ENCODE results near the gene SLC39A7. TPM values are rescaled to one million over a fixed set of nuclear protein-coding genes. Genes with fewer than 3 reads are reported as not detected.

Gene SLC39A7
- total RNA-seq, 1 donor from 2014 or later = 83.1 TPM

DNA sequence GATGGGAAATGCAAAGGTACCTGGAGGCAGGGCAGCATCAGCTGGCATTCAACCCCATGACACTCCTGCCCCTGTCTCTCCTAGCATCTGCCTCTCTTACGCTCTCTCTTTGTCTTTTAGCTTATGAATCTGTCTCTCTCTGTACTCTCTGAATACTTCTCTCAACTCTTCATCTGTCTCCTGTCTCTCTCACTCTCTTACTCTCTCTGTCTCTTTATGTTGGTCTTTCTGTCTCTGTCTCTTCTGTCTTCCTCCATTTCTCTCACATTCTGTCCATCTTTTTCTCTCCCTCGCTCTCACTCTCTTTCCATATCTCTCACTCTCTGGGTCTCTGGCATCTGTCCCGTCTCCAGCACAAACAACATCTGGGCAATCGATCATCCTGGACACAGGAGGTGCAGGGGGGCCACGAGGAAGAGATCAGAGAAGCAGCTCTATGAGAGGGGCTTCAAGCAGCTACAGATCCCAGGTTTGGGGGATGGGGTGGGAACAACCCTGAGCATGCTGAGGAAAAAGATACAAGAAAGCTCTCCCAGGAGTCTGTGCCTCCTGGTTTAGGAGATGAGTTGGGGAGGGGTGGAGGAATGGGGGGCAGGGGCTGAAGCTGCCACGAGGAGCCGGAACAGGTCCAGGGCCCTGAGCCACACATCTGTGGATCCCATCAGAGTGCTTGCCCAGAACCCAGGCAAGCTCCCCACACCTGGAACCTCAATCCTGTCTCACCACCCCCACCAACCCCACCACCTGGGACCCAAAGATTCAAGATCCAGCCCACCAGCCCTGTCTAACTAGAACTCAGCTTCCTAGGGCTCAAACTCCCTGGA, 10.8 kb upstream of the SLC39A7 start:
- no peak for DNase-seq (ENCODE audit: low read depth in 2 of 2)

DNA sequence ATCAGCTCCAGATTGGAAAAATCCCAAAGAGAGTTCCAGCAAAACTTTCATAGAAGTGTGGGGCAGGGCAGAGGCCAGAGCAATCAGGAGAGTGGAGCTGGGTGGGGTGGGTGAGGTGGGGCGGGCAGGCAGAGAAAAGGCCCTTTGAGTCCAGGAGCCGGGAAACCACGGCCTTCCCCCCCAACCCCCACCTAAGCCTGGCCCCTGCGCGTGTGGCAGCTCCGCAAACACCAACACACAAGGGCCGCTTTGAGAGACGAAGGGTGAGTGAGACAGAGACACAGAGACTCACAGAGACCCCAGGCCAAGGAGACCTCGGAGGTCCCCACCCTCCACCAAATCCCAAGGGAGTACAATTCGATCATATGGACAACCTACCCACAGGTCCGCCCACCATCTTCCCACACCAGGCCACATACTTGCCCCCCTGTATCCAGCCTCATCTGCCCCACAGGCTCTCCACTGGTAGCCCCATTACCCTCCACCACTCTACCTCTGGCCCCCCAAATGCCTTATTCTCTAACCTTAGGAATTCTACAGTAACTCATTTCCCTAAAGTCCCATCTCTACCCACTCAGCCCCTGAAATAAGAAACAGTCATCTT, 10.1 kb upstream of the SLC39A7 start:
- no peak for DNase-seq (ENCODE audit: low read depth in 2 of 2)

DNA sequence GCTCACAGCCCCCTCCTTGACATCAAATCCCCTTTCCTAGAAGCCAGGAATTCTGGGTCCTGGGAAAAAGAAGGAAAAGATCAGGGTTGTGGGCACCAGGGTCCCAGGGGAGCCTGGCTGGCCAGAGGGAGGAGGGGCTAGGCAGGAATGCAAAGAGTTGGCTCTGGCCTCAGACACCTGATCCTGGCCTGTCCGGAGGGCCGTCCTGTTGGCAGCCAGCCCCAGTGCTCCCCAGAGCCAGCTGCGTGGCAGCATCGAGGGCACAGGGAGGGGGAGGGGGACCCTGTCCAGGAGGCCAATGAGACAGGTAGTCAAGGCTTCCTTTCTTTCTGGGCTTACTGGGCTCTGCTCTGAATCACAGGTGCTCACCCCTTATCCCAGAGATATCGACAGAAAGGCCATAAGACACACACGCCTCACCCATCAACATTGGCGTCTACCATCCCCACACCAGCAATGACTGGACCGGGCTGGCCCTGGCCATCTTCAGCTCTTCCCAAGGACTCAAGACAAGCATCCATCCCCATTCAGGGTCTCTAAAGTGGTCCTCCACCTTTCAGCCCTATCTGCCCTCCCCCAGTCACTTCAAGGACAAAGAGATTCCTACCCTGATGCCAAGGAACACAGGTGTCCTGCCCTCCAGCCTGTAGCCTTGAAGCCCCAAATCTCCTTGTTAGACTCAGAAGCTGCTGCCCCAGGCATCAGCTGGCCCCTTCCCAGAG, 9.1 kb upstream of the SLC39A7 start:
- peak in 1 of 2 donors; percentile 18 for DNase-seq (ENCODE audit: low read depth in 2 of 2)

DNA sequence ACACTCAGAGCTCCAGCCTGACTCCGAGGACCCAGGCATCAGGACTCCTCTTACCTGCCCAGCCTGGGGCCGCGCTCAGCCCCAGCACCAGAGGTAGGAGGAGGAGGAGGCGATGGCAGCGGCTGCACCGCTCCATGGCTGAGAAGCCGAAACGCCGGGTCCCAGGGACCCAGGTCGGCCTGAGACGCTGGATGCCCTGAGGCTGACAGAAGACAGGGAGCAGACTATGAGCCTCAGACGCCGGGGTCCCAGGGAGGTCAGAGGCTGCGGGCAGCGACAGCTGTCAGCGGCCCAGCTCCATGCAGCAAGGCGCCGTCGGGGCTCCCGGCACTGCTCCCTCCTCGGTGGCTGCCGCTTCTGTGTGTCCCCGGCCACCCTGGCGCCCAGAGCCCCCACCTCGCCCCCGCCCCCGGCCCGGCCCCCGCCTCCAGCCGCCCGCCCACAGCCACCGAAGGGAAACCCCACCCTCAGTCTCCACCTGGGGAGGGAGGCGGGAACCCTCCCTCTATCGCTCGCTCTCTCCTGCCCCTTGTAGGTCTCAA, 8.5 kb upstream of the SLC39A7 start, which contains the start of gene COL11A2:
COL11A2 (minus strand) TSS at position 363 of the 542 bp plus-strand sequence; CDS start at position 136, 227 bp downstream.
- no peak for DNase-seq (ENCODE audit: low read depth in 2 of 2)

DNA sequence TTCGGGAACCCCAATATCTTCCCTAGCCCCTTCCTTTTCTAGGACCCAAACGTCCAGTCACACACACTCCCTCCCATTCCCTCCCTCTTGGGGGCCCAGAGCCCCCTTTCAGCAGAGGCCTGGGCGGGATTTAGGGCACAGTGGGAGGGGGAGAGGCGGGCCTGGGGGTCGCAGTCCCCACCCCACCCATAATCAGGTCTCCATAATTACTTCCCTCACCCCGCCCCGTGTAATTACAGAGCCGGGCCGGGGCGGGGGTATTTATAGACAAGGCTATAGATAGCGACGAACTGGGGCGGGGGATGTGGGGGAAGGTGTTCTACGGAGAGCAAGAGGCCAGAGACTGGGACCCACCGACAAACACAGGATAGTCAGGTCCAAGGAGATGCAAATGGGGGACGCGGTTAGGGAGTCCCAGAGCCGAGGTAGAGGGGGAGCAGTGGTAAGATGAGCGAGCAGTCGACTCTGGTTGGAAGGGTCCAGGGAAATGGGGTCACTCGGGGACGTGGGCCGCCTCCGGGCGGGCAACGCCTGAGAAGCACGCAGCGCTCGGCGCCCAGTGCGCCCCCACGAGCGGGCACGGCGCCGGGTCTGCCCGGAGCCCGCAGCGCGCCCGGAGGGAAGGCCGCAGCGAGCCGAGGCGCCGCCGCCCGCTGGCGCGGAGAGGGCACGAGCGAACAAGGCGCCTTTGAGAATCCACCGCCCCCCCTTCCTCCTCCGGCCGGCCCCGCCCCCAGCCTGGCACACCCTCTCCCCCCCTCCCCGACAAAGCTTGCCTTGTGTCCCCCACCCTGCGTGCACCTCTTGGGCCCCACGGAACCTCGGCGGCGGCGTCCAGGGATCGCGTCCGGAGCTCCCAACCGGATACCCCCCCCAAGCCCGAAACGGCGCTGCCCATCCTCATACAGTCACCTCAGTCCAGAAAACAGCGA, 7.7 kb upstream of the SLC39A7 start:
- DNase-seq (ENCODE audit: low read depth in 2 of 2) = peak in 1 of 2 donors; percentile 19

DNA sequence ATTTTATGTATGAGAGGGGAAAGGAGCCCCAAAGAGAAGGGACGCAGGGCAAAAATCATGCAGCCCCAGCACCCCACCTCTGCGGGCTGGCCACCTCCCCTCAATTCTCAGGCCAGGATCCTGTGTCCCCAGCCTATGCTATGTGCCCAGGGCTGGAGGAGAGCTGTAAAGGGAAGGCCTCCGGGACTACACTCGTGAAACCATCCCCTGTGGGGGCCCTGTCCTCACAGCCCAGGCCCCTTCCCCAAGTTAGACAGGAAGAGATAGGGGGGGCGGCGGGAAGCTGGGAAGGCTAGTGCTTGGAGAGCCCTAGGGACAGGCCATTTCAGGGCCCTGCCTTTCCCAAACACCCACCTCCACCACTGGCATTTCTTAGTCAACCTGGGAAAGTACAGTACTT, 7.0 kb upstream of the SLC39A7 start:
- DNase-seq (ENCODE audit: low read depth in 2 of 2) = no peak

DNA sequence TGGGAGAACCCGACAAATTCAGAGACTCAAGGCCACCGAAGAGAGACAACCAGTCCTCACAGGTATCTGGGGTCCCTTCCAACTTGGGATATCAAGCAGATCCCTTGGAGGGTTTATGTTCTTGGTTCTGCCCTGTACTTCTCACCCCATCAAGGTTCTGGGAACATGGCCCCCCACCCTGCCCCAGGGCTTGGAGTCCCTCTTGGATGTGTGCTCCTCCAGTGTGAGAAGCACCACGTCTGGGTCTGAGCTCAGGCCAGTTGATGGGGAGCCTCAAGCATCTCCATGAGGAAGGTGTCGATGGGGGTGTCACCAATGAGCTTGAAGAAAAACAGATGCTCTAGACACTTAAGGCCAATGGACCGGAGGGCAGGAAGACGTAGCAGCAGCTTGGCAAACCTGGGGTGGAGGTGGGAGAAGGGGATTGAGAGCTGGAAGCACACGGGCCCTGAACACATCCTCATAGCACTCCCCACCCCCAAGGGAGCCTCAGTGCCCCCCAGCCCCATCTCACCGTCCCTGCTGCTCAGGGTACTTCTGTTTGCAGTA, 6.2 kb upstream of the SLC39A7 start:
- no peak for DNase-seq (ENCODE audit: low read depth in 2 of 2)

DNA sequence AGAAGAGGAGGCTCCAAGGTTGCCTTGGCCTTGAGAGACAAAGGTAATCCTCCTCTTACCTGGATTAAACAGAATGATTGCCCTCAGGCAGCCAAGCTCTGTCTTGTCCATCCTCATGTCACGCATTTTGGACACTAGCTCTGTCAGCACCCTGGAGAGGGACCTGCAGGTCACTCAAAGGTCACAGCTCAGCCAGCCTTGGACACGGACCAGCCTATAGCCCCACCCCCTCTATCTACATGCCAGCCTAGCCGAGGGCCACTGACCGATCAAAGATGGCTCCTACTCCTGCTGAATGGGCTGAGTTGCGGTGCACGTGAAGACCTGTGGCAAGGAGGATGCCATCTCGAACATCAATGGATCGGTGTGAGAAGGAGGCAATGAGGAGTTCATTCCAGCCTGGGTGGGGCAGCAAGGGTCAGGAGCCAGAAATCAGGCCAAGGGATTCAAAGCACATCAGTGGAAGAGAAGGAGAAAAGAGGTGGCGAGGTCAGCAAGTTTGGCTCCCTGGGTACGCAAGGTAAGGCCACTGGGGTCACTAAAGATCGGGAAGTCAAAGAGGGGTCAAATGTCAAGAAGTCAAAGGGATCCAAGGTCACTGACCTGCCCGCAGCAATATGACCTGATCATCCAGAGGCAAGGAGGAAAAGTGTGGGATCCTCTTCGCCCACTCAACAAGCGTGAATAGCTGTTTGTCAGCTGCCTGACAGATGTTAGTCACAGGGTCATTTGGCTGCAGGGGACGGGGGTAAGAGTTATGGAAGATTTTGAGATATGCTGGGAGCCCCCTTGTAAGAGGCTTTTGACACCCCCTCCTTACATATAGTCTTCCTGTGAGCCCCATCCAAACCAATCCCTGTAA, 5.1 kb upstream of the SLC39A7 start:
- no peak for DNase-seq (ENCODE audit: low read depth in 2 of 2)

DNA sequence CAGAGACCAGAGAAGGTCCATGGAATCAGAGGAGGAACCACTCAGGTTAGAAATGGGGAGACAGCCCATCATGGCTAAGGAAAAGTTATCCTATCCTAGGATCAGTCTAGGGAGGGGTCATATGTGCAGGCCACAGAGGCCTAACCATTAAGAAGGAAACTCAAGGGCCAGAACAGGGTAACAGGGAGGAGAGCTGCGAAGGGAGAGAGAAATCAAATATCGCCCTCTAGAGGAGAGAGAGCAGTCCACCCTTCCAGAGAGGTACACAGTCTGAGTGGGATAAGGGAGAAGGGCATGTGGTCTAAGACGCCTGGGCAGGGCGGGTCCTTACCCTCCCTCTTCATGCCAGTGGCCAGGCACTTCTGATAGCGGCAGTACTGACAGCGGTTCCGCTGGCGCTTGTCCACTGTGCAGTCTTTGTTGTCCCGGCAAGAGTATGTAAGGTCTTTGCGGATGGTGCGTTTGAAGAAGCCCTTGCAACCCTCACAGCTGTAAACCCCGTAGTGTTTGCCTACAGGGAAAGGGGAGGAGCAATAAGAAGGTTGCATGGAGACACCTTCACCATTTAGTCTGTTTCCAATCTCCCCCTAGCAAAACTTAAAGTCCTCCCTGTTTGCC, 3.1 kb upstream of the SLC39A7 start:
- peak in 1 of 2 donors; percentile 69 for DNase-seq (ENCODE audit: low read depth in 2 of 2)

DNA sequence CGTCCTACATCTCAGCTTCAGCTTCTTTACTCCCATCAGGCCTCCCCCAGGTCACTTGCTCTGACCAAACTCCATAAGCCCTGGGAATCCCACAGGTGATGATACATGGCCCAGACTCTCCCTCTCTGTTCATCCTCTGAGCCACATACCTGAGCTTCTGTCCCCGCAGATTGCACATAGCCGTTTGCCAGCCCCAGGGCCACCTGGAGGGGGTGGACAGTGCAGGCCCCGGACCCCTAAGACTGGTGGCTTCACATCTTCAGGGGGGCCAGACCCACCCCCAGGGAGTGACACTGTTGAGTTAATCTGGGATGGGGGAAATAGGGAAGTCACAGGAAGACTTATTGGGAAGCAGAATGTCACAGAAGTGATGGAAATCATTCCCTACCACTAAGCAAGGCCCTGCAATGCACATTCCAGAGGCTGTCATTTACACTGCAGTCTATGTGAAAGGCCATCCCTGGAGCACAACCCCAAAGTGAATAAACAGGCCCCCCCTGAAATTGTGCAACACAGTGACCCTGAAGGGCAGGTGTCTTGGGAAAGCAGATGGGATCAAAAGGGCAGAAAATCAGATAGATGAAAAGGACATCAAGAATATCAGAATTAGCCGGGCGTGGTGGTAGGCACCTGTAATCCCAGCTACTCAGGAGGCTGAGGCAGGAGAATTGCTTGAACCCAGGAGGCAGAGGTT, 2.4 kb upstream of the SLC39A7 start:
- DNase-seq (ENCODE audit: low read depth in 2 of 2) = no peak

DNA sequence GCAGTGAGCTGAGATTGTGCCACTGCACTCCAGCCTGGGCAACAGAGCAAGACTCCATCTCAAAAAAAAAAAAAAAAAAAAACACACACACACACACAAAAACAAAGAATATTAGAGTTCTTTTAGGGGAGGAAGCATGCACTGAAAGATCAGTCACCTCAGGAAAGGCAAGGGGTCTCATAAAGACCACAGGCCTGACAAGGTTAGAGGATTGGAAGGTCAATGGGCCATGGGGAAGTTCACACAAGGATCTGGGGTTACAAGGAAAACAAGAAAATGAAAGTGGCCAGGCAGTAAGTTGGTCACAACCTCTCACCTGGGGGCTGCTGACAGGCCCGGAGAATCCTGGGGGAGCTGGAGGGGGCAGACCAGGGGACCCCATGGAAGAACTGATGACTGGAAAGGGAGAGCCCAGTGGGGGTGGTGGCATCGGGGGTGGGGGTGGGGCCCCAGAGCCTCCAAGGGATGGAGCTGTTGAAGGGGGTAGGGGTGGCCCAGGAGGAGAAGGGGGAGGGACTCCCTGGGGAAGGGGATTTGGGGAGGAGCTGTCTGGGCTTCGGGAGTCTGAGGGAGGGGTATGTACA, 1.7 kb upstream of the SLC39A7 start:
- no peak for DNase-seq (ENCODE audit: low read depth in 2 of 2)

DNA sequence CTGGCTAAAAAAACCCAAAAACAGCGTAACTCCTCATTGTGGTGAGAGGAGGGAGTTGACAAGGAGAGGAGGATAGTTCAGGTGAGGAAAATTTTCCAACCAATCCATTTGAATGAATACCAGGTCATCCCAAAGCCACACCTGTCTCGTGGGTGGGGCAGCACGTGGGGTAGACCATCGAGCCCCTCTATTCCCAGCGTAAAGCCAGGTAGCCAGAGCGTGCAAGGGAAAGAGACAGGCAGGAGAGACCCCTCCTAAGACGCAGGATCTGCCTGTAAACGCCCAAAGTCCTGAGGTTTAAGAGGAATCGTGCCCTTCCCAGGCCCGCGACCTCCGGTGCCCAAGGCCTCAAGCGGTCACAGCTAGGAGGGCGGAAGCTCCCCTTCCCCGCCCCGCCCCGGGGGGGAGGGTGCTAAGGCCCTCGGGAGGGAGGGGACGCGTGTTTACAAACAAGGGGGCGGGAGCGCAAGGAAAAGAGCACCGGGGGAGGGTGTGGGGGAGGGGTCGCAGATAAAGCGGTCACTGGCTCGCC, 914 bp upstream of the SLC39A7 start:
- DNase-seq (ENCODE audit: low read depth in 2 of 2) = peak in 1 of 2 donors; percentile 67

DNA sequence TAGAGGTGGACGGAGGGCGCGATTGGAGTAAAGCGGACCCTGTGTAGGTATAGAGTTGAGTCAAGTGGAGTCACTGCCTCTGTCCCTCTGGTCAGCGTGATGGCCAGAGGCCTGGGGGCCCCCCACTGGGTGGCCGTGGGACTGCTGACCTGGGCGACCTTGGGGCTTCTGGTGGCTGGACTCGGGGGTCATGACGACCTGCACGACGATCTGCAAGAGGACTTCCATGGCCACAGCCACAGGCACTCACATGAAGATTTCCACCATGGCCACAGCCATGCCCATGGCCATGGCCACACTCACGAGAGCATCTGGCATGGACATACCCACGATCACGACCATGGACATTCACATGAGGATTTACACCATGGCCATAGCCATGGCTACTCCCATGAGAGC, 479 bp downstream of the SLC39A7 start:
- DNase-seq (ENCODE audit: low read depth in 2 of 2) = peak in 1 of 2 donors; percentile 49

DNA sequence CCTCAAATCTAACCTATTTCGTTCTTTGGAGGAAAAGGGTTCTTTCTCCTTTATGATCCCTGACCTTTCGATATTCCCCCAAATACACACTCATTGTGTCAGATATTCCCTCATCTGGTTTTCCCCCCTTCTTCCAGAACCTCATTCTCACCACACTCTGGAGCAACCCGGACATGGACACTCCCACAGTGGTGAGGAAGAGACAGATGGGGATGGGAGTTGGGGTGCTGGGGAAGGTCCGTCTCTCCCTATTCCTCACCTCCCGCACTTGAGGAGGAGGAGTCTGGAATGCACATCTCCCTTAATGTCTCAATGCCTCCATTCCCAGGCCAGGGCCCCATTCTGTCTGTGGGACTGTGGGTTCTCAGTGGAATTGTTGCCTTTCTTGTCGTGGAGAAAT, 1.3 kb downstream of the SLC39A7 start:
- DNase-seq (ENCODE audit: low read depth in 2 of 2) = no peak

DNA sequence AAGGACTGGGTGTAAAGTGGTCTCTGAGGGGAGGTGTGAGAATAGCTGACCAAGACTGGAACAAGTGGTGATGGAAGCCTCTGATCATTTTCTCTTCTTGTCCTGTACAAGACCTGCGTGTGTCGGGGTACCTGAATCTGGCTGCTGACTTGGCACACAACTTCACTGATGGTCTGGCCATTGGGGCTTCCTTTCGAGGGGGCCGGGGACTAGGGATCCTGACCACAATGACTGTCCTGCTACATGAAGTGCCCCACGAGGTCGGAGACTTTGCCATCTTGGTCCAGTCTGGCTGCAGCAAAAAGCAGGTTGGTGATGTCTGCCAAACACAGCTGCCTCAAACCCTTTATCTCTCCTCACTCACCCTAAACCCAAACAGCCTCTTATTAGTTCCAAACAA, 2.1 kb downstream of the SLC39A7 start:
- DNase-seq (ENCODE audit: low read depth in 2 of 2) = no peak

DNA sequence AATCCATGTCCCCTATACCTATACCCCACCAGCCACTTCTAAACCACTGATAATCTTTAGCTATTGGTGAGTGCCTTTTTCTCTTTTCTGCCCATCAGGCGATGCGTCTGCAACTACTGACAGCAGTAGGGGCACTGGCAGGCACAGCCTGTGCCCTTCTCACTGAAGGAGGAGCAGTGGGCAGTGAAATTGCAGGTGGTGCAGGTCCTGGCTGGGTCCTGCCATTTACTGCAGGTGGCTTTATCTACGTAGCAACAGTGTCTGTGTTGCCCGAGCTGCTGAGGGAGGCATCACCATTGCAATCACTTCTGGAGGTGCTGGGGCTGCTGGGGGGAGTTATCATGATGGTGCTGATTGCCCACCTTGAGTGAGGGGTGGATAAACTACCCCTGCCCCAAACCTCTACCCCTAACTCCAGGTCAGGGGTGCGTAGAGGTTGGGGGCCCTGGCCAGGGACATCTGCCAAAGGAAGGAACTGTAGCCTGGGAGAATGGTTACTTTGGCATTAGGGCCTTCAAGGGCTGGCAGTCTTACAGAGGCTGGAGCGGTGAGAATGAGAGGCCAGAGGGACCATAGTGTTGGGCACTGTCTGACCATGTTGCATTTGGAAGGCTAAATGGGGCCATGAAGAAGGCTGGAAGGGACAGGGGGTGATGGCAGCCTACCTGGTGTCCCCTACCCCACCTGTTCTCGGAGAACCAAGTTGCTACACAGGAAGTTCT, 2.9 kb downstream of the SLC39A7 start:
- no peak for DNase-seq (ENCODE audit: low read depth in 2 of 2)

DNA sequence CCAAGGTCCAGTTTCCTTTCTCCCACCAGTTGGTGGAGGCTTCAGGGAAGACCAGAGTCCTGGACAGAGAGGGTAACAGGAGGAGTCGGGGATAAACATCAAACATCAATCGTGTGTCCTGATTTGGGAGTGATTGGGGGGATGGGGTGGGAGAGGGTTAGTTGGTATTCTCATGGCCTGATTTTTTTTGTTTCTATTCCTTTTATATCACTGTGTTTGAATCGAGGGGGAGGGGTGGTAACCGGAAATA, 3.4 kb downstream of the SLC39A7 start:
- no peak for DNase-seq (ENCODE audit: low read depth in 2 of 2)
